GM23338 (cell line): ENCODE results near the gene ZSCAN30.

Experiments used
- CREB1 ChIP-seq: fragments of 250-450 bp; sonication (Bioruptor Pico); IDR thresholded peaks from 2 replicates; pipeline ENCODE4 v1.5.0; 2020; ENCODE audit warnings: low read depth, mild to moderate bottlenecking, moderate library complexity
- EZH2 ChIP-seq: fragments of 200-600 bp; sonication (generic); IDR thresholded peaks from one replicate; pipeline ENCODE4 v1.8.0; 2017; ENCODE audit warnings: antibody characterized with exemption, mild to moderate bottlenecking, low read depth; ENCODE audit not compliant: unreplicated experiment
- EZH2phosphoT487 ChIP-seq: fragments of 200-600 bp; sonication (generic); IDR thresholded peaks from one replicate; pipeline ENCODE4 v1.8.1; 2018; ENCODE audit warnings: antibody characterized with exemption; ENCODE audit not compliant: unreplicated experiment
- NANOG ChIP-seq: IDR thresholded peaks from 2 replicates; pipeline ENCODE4 v1.6.1; 2016; ENCODE audit warnings: antibody characterized with exemption, borderline replicate concordance
- POLR2AphosphoS5 ChIP-seq: IDR thresholded peaks from 2 replicates; pipeline ENCODE4 v1.6.1; 2016; ENCODE audit warnings: antibody characterized with exemption, low read depth
- STAT1 ChIP-seq: IDR thresholded peaks from one replicate; pipeline ENCODE4 v1.6.1; 2016; ENCODE audit warnings: antibody characterized with exemption; ENCODE audit not compliant: unreplicated experiment
- ZNF114 ChIP-seq: fragments of 250-450 bp; sonication (Bioruptor Pico); IDR thresholded peaks from 2 replicates; pipeline ENCODE4 v1.5.0; 2020; ENCODE audit warnings: mild to moderate bottlenecking, moderate library complexity
- TF ChIP-seq, protein P1 (sequence below), 2 experiments: fragments of 200-600 bp in 1 of 2; sonication (generic) in 1 of 2; conservative IDR thresholded peaks; 2 replicates each; pipeline versions ENCODE4 v1.5.1 to v1.6.1; 2016 to 2017; ENCODE audit warnings: antibody characterized with exemption in 2 of 2, low read depth in 2 of 2, mild to moderate bottlenecking in 2 of 2, moderate library complexity in 1 of 2
- TF ChIP-seq, protein P2 (sequence below): IDR thresholded peaks from one replicate; pipeline ENCODE4 v1.6.1; 2018; ENCODE audit warnings: antibody characterized with exemption; ENCODE audit not compliant: unreplicated experiment

DNA sequence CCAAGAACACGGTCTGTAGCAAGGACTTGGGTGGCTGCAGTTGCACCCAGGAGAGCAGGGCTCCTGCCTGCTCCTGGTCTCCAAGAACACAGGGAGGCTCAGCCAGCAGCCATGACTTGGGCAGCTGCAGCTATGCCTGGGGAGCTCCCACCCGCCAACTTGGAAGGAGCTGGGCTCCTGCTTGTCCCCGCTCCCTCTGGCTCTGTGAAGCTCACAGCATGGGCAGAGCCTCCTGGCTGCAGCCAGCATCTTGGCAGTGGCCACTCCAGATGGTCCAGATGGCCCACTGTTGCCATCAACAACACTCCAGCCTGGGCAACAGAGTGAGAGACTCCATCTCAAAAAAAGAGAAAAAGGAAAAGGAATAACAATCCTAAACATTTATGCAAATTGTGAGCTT is 5.2 kb downstream of the ZSCAN30 start:
- TF ChIP-seq, protein P1, sequence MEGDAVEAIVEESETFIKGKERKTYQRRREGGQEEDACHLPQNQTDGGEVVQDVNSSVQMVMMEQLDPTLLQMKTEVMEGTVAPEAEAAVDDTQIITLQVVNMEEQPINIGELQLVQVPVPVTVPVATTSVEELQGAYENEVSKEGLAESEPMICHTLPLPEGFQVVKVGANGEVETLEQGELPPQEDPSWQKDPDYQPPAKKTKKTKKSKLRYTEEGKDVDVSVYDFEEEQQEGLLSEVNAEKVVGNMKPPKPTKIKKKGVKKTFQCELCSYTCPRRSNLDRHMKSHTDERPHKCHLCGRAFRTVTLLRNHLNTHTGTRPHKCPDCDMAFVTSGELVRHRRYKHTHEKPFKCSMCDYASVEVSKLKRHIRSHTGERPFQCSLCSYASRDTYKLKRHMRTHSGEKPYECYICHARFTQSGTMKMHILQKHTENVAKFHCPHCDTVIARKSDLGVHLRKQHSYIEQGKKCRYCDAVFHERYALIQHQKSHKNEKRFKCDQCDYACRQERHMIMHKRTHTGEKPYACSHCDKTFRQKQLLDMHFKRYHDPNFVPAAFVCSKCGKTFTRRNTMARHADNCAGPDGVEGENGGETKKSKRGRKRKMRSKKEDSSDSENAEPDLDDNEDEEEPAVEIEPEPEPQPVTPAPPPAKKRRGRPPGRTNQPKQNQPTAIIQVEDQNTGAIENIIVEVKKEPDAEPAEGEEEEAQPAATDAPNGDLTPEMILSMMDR (conservative IDR thresholded peaks at IDR 0.05; ENCODE audit: low read depth in 2 of 2): no peak
- TF ChIP-seq POLR2AphosphoS5 (no peak), EZH2 (no peak), NANOG (no peak), EZH2phosphoT487 (no peak), CREB1 (no peak), STAT1 (no peak), ZNF114 (CRISPR knock-in tag) (no peak)
- TF ChIP-seq, protein P2, sequence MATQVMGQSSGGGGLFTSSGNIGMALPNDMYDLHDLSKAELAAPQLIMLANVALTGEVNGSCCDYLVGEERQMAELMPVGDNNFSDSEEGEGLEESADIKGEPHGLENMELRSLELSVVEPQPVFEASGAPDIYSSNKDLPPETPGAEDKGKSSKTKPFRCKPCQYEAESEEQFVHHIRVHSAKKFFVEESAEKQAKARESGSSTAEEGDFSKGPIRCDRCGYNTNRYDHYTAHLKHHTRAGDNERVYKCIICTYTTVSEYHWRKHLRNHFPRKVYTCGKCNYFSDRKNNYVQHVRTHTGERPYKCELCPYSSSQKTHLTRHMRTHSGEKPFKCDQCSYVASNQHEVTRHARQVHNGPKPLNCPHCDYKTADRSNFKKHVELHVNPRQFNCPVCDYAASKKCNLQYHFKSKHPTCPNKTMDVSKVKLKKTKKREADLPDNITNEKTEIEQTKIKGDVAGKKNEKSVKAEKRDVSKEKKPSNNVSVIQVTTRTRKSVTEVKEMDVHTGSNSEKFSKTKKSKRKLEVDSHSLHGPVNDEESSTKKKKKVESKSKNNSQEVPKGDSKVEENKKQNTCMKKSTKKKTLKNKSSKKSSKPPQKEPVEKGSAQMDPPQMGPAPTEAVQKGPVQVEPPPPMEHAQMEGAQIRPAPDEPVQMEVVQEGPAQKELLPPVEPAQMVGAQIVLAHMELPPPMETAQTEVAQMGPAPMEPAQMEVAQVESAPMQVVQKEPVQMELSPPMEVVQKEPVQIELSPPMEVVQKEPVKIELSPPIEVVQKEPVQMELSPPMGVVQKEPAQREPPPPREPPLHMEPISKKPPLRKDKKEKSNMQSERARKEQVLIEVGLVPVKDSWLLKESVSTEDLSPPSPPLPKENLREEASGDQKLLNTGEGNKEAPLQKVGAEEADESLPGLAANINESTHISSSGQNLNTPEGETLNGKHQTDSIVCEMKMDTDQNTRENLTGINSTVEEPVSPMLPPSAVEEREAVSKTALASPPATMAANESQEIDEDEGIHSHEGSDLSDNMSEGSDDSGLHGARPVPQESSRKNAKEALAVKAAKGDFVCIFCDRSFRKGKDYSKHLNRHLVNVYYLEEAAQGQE: no peak
